ENCODE measurements around the gene TSPAN11.

- TF ChIP-seq SP1 (IDR thresholded peaks at IDR 0.05) (no peak), RXRA (IDR thresholded peaks at IDR 0.05) (no peak), CTCF (IDR thresholded peaks at IDR 0.05; ENCODE audit: low read depth, low read length, missing input control) (no peak), JUND (IDR thresholded peaks at IDR 0.05) (no peak)
Measured at GRCh38 chr12:30994274-30994673, 67.7 kb downstream of the TSPAN11 start.
